HCT116 (cell line): ENCODE measurements around the gene PKN1. TPM values are rescaled to one million over a fixed set of nuclear protein-coding genes. Genes with fewer than 3 reads are reported as not detected.

ENCODE experiments used
- ATAC-seq: fragments of 200-7000 bp; cut with Tn5 transposase; 2 replicates; pipeline ENCODE4 v1.9.1; 2020; ENCODE audit warnings: mild to moderate bottlenecking, moderate library complexity
- BruUV-seq: library from RNA; stranded (reverse); fragments of 400-500 nt; replicated peaks from 2 replicates; lab custom pipeline; 2021; lab: Mats Ljungman, UMichigan
- CTCF ChIA-PET: fragments of 300-600 bp; sonication (Branson Sonifier 250); formaldehyde crosslinking; loops from one replicate; lab custom pipeline; 2021; ENCODE audit warnings: antibody characterized with exemption; lab: Charles Lee
- POLR2A ChIA-PET: fragments of 300-600, 350-600 bp; sonication (Branson Sonifier 250); formaldehyde crosslinking; loops from one replicate; lab custom pipeline; 2021; ENCODE audit warnings: antibody characterized with exemption; lab: Charles Lee
- RAD21 ChIA-PET, 2 experiments: fragments of 300-600 bp; sonication (Branson Sonifier 250); formaldehyde crosslinking; loops; one replicate each; lab custom pipeline; 2023; ENCODE audit warnings: low total read pairs in 2 of 2; ENCODE audit not compliant: uncharacterized antibody in 2 of 2, unreplicated experiment in 2 of 2, low non-redundant PET in 1 of 2; lab: Charles Lee
- DNase-seq: peaks from one replicate; pipeline ENCODE4 v3.0.0-alpha.2; 2010; ENCODE audit warnings: low read depth, low spot score
- H2AFZ ChIP-seq: fragments of 200-600 bp; shearing (Covaris generic), sonication (generic); 2 replicates; pipeline ENCODE4 v1.6.1; 2017; ENCODE audit warnings: low read depth, mixed run types, mixed read lengths, antibody characterized with exemption, low read length; ENCODE audit not compliant: poor library complexity, severe bottlenecking
- H3K27ac ChIP-seq: 2 replicates; pipeline ENCODE4 v1.5.1; 2012; ENCODE audit warnings: low read depth, low read length
- H3K27me3 ChIP-seq: fragments of 200-600 bp; sonication (generic); 2 replicates; pipeline ENCODE4 v1.6.1; 2016; ENCODE audit warnings: mixed run types, low read length, mixed read lengths; ENCODE audit not compliant: insufficient read depth
- H3K36me3 ChIP-seq, 2 experiments: fragments of 200-500 bp in 1 of 2; fragments of 200-600 bp in 1 of 2; sonication (Bioruptor generic) in 1 of 2; sonication (generic) in 1 of 2; 2 replicates each; pipeline versions ENCODE4 v1.5.1 to v1.6.1; 2014 to 2016; ENCODE audit warnings: low read length in 2 of 2, inconsistent platforms in 1 of 2, mixed read lengths in 1 of 2, mixed run types in 1 of 2; ENCODE audit not compliant: insufficient read depth in 2 of 2, control insufficient read depth in 1 of 2
- H3K4me1 ChIP-seq, 2 experiments: fragments of 200-600 bp in 1 of 2; sonication (generic) in 1 of 2; 2 replicates each; pipeline versions ENCODE4 v1.5.1 to v1.6.1; 2012 to 2017; ENCODE audit warnings: low read length in 2 of 2, inconsistent platforms in 1 of 2, mild to moderate bottlenecking in 1 of 2, mixed read lengths in 1 of 2, mixed run types in 1 of 2, moderate library complexity in 1 of 2; ENCODE audit not compliant: insufficient read depth in 2 of 2, control insufficient read depth in 1 of 2
- H3K4me2 ChIP-seq: fragments of 200-600 bp; sonication (generic); 2 replicates; pipeline ENCODE4 v1.6.1; 2017; ENCODE audit warnings: mixed run types, low read length, mixed read lengths
- H3K4me3 ChIP-seq, 2 experiments: fragments of 200-600 bp in 1 of 2; sonication (generic) in 1 of 2; replicated peaks in 1 of 2; 2 replicates each; pipeline ENCODE4 v1.5.1; 2011 to 2016; ENCODE audit warnings: low read length in 2 of 2, control low read depth in 1 of 2, low read depth in 1 of 2, mild to moderate bottlenecking in 1 of 2, mixed read lengths in 1 of 2, mixed run types in 1 of 2
- H3K79me2 ChIP-seq: fragments of 200-600 bp; sonication (generic); 2 replicates; pipeline ENCODE4 v1.6.1; 2017; ENCODE audit warnings: mild to moderate bottlenecking, mixed run types, low read length, moderate library complexity, mixed read lengths; ENCODE audit not compliant: insufficient read depth
- H3K9ac ChIP-seq: fragments of 200-600 bp; sonication (generic); 2 replicates; pipeline ENCODE4 v1.6.1; 2016; ENCODE audit warnings: low read length, mixed read lengths
- H3K9me2 ChIP-seq: fragments of 200-600 bp; sonication (generic), shearing (Covaris generic); 2 replicates; pipeline ENCODE4 v1.6.1; 2017; ENCODE audit warnings: mixed run types, mild to moderate bottlenecking, moderate library complexity; ENCODE audit not compliant: insufficient read depth
- H3K9me3 ChIP-seq, 2 experiments: fragments of 200-500 bp in 1 of 2; fragments of 200-600 bp in 1 of 2; sonication (Bioruptor generic) in 1 of 2; sonication (generic) in 1 of 2; 2 replicates each; pipeline ENCODE4 v1.6.1; 2014 to 2017; ENCODE audit warnings: low read length in 2 of 2, mixed read lengths in 2 of 2, inconsistent platforms in 1 of 2, low read depth in 1 of 2, mild to moderate bottlenecking in 1 of 2, mixed run types in 1 of 2, moderate library complexity in 1 of 2; ENCODE audit not compliant: control insufficient read depth in 1 of 2, insufficient read depth in 1 of 2
- H4K20me1 ChIP-seq: fragments of 200-600 bp; sonication (generic), shearing (Covaris generic); 2 replicates; pipeline ENCODE4 v1.6.1; 2017; ENCODE audit warnings: mixed run types, mild to moderate bottlenecking, moderate library complexity; ENCODE audit not compliant: insufficient read depth
- CEBPB ChIP-seq: IDR thresholded peaks from 2 replicates; pipeline ENCODE4 v1.6.1; 2012; ENCODE audit warnings: low read depth
- ELF1 ChIP-seq: IDR thresholded peaks from 2 replicates; pipeline ENCODE4 v1.6.1; 2012; ENCODE audit warnings: low read depth, borderline replicate concordance
- EZH2 ChIP-seq: fragments of 200-600 bp; sonication (generic); IDR thresholded peaks from 2 replicates; pipeline ENCODE4 v1.6.1; 2017; ENCODE audit warnings: antibody characterized with exemption, mixed run types
- EZH2phosphoT487 ChIP-seq: fragments of 200-600 bp; IDR thresholded peaks from 2 replicates; pipeline ENCODE4 v1.6.1; 2018; ENCODE audit warnings: antibody characterized with exemption, borderline replicate concordance
- FOSL1 ChIP-seq: IDR thresholded peaks from 2 replicates; pipeline ENCODE4 v1.6.1; 2012; ENCODE audit warnings: low read depth
- JUND ChIP-seq: IDR thresholded peaks from 2 replicates; pipeline ENCODE4 v1.6.1; 2012
- POLR2AphosphoS5 ChIP-seq: IDR thresholded peaks from 2 replicates; pipeline ENCODE4 v1.6.1; 2011; ENCODE audit warnings: mild to moderate bottlenecking, low read depth, low read length, moderate library complexity
- REST ChIP-seq: IDR thresholded peaks from 2 replicates; pipeline ENCODE4 v1.6.1; 2012; ENCODE audit warnings: low read depth
- SP1 ChIP-seq: IDR thresholded peaks from 2 replicates; pipeline ENCODE4 v1.6.1; 2012; ENCODE audit warnings: low read depth
- SRF ChIP-seq: IDR thresholded peaks from 2 replicates; pipeline ENCODE4 v1.6.1; 2012; ENCODE audit warnings: low read depth
- TCF7L2 ChIP-seq: IDR thresholded peaks from 2 replicates; pipeline ENCODE4 v1.7.0; 2011; ENCODE audit warnings: borderline replicate concordance, inconsistent platforms; ENCODE audit not compliant: insufficient read depth, insufficient read length; ENCODE audit errors: extremely low read depth
- YY1 ChIP-seq: IDR thresholded peaks from 2 replicates; pipeline ENCODE4 v1.6.1; 2011; ENCODE audit warnings: low read length, low read depth, moderate library complexity, mild to moderate bottlenecking; ENCODE audit not compliant: insufficient replicate concordance; ENCODE audit errors: extremely low read depth
- intact Hi-C: fragments of 100-400 bp; cut with micrococcal nuclease; formaldehyde crosslinking; loops from 2 replicates; pipeline ENCODE4 v1.10.0; 2022
- total RNA-seq: library from RNA; stranded (reverse); gene quantifications from one replicate; pipeline ENCODE4 v1.2.1, GENCODE V29; 2021; ENCODE audit not compliant: unreplicated experiment
- TF ChIP-seq, protein P1 (sequence below): IDR thresholded peaks from 2 replicates; pipeline ENCODE4 v1.6.1; 2012

Gene PKN1
- total RNA-seq, 1 experiment from 2014 or later = 248 TPM

GRCh38 chr19:14407605-14408484, 25.3 kb upstream of the PKN1 start:
- peaks cover 9 to 17% of the 10 kb centered on the region in 2 experiments; a peak in 3 of 4 replicates for H3K4me1 ChIP-seq
- peaks cover 33% of the 10 kb centered on the region for H3K79me2 ChIP-seq
- no peaks in the 10 kb centered on the region for H3K9me2 ChIP-seq
- CTCF ChIA-PET = no interaction called here
- H3K27ac ChIP-seq = 0 out of 2 replicates have a peak overlapping the region, but pooled peaks have one; percentile 18
- intact Hi-C loops = loop anchor here (2.0 to 5.0 kb wide), 2 partner anchors 45 to 271 kb away; partner anchors contain the start of gene ASF1B
- H3K36me3 ChIP-seq = peaks cover 39 to 78% of the 10 kb centered on the region in 2 experiments
- RAD21 ChIA-PET = interaction anchor here in 1 of 2 experiments (0.6 kb wide), 1 partner anchor 30 kb away, joined by 3 read pairs; no protein-coding TSS in a partner anchor
- no peaks in the 10 kb centered on the region for H3K27me3 ChIP-seq
- no peak for TF ChIP-seq CEBPB
- TF ChIP-seq POLR2AphosphoS5 = peak; percentile 35; the same call in 1 of the 2 replicates
- H2AFZ ChIP-seq = no peak overlapping the region
- no peak overlapping the region for H3K4me3 ChIP-seq
- no peak for ATAC-seq
- H3K9me3 ChIP-seq = no peaks in the 10 kb centered on the region
- BruUV-seq = TSS peak; percentile 37
- peaks cover 3% of the 10 kb centered on the region; the same call in 1 of the 2 replicates for H4K20me1 ChIP-seq
- POLR2A ChIA-PET = interaction anchor here (0.7 kb wide), 1 partner anchor 20 kb away, joined by 3 read pairs; no protein-coding TSS in a partner anchor
- DNase-seq = no peak
- no peak overlapping the region for H3K4me2 ChIP-seq
- H3K9ac ChIP-seq = no peak overlapping the region

DNA sequence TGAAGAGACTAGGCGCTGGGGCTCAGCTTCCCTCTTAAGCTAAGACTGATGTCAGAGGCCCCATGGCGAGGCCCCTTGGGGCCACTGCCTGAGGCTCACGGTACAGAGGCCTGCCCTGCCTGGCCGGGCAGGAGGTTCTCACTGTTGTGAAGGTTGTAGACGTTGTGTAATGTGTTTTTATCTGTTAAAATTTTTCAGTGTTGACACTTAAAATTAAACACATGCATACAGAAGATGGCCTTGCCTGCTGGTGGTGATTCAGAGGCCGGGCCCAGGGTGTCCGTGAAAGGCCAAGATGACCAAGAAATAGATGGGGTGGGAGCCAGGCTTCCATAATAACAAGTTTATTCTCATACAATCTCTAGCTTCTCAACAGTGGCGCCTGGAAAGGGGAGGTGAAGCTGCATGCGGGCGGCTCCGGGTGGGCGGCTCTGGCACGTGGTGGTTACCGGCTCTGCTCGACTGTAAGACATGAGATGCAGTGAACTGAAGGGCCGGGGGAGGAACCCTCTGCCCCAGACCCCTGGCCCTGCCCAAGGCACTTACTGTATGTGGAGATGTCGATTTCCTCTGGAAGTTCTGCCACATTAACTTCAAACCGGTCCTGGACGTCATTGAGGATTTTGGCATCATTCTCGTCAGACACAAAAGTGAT, 24.5 kb upstream of the PKN1 start:
- RAD21 ChIA-PET = no interaction called here
- ATAC-seq (no peak), DNase-seq (no peak)
- intact Hi-C loops = loop anchor here (5.0 kb wide), 1 partner anchor 271 kb away; the partner anchor contains the start of gene ASF1B
- Histone ChIP-seq H2AFZ (no peak overlapping the region), H4K20me1 (peaks cover 3% of the 10 kb centered on the region; the same call in 1 of the 2 replicates), H3K9ac (no peak overlapping the region), H3K27ac (no peak overlapping the region), H3K9me3 (no peaks in the 10 kb centered on the region), H3K4me2 (no peak overlapping the region), H3K36me3 (peaks cover 42 to 77% of the 10 kb centered on the region in 2 experiments), H3K27me3 (no peaks in the 10 kb centered on the region), H3K4me1 (peaks cover 9 to 17% of the 10 kb centered on the region in 2 experiments; a peak in 3 of 4 replicates), H3K79me2 (peaks cover 41% of the 10 kb centered on the region), H3K4me3 (no peak overlapping the region), H3K9me2 (no peaks in the 10 kb centered on the region)
- POLR2A ChIA-PET = no interaction called here
- CTCF ChIA-PET = no interaction called here
- no TSS peak for BruUV-seq
- TF ChIP-seq POLR2AphosphoS5 (no peak), JUND (no peak), SRF (no peak), YY1 (no peak), TCF7L2 (no peak), FOSL1 (no peak), REST (no peak), SP1 (no peak), EZH2 (no peak), EZH2phosphoT487 (no peak), ELF1 (no peak)
- TF ChIP-seq, protein P1, sequence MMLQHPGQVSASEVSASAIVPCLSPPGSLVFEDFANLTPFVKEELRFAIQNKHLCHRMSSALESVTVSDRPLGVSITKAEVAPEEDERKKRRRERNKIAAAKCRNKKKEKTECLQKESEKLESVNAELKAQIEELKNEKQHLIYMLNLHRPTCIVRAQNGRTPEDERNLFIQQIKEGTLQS = no peak
